ENCODE measurements around the gene GNG13.

DNA sequence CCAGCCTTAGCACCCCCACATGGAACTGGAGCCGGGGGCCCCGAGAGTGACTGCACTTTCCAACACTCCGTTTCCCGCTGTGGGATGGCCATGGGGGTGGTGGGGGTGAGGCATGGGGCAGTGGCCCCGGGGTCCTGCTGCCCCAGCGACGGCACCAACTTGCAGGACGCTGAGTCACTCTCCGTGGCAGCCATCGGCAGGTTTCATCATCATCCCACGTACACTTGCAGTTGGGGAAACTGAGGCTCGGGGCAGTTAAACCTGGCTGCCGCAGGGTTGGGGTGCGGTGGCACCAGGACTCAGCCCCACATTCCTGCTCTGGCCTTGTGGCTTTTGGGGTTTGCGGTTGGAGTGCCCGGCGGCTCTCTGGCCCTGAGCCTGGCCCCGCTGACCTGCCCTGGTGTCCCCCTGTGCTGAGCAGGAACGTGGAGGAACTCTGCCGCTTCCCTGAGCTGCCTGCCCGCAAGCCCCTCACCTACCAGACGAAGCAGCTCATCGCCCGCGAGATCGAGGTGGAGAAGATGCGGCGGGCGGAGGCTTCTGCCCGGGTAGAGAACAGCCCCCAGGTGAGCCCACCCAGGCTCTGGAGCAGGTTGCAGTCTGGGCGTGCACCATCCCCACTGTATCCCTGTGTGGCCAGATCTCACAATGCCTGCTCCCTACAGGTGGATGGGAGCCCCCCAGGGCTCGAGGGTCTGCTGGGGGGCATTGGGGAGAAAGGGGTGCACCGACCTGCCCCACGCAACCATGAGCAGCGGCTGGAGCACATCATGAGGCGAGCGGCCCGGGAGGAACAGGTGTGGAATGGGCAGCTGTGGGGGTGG is 4.0 kb downstream of the GNG13 start:
- TF ChIP-seq, protein P1, sequence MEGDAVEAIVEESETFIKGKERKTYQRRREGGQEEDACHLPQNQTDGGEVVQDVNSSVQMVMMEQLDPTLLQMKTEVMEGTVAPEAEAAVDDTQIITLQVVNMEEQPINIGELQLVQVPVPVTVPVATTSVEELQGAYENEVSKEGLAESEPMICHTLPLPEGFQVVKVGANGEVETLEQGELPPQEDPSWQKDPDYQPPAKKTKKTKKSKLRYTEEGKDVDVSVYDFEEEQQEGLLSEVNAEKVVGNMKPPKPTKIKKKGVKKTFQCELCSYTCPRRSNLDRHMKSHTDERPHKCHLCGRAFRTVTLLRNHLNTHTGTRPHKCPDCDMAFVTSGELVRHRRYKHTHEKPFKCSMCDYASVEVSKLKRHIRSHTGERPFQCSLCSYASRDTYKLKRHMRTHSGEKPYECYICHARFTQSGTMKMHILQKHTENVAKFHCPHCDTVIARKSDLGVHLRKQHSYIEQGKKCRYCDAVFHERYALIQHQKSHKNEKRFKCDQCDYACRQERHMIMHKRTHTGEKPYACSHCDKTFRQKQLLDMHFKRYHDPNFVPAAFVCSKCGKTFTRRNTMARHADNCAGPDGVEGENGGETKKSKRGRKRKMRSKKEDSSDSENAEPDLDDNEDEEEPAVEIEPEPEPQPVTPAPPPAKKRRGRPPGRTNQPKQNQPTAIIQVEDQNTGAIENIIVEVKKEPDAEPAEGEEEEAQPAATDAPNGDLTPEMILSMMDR (conservative IDR thresholded peaks at IDR 0.05): no peak
- no peak for TF ChIP-seq ZFX (IDR thresholded peaks at IDR 0.05)

All from C4-2B (cell line).